NCI-H2029 treated with DMSO at 0.1 percent for 48 hours (cell line): Measurements from ENCODE around the gene MBP.

Source experiments
- DNase-seq: peaks from one replicate; lab custom pipeline; 2025; lab: John Stamatoyannopoulos, UW

MBP gene

GRCh38 chr18:77151033-77151771 lies 18.6 kb upstream of the MBP start:
- no peak for DNase-seq

DNA sequence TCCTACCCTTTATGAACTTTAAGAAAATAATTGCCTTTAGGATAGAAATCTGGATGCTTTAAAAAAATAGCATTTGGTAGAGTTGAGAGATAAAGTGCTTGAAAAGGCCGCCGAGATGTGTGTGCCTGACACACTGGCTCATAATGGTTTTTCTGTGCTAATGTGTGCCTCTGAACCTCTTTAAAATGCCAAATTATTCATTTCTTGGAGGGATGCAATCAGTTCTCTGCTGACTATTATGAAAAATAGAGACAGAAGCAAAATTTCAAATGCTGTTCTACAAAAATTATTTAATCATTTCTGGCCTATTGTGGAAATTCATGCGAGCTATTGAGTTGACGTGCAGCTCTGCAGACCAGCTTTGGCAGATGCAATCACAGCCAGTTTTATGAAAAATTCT lies 18.0 kb upstream of the MBP start:
- DNase-seq: no peak

DNA sequence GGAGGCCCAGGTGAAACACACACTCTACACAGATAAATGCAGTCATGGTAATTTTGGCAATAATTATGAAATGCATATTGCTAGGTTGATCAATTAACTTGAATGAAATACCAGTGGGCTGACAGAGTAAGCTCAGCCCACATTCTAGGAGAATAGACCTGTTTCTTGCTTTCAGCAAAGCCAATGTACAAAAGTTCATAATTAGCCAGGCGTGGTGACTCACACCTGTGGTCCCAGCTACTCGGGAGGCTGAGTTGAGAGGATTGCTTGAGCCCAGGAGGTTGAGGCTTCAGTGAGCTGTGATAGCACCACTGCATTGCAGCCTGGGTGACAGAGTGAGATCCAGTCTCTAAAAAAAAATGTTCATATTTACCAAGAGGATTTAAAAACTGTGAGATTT lies 15.7 kb upstream of the MBP start:
- DNase-seq: no peak

- no peak for DNase-seq
Measured at GRCh38 chr18:77147418-77147852, 14.9 kb upstream of the MBP start.

DNA sequence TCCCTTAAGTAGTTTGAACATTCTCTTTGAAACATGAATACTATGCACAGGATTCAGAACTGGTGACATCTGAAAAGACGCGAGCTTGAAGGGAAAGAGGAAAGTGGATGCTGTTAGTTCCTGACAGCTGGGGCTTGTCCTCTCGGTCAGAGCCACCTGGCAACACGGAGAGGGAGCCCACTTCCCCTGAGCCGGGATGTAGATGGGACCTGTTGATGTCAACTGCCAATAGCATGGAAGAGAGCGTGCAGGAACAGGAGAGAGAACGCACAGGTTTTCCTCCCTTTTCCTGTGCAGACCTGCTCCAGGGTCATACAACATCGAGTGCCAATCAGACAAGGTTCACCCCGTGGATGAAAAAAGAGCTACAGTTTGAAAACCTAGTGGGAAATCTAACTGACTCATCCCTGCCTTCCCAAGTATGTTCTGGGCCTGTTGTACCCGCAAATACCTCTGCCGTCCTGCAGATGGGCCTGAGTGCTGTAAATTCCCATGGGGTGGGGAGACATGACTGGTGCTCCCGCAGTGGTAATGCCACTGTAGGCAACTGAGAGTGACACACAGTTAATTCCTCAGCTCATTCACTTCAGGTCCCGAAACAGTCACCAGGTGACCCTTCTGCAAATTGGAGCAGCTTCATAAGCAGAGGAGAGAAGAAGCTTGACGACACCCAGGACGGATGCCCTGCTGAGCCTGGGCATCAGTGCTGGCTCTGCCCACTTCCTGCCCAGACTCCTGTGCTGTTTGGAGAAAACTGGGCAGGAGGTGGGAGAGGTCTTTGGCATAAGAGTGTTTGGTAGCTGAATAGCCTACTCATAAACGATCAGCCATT lies 13.9 kb upstream of the MBP start:
- DNase-seq: no peak

GRCh38 chr18:77145364-77145901 lies 12.8 kb upstream of the MBP start:
- no peak for DNase-seq

DNA sequence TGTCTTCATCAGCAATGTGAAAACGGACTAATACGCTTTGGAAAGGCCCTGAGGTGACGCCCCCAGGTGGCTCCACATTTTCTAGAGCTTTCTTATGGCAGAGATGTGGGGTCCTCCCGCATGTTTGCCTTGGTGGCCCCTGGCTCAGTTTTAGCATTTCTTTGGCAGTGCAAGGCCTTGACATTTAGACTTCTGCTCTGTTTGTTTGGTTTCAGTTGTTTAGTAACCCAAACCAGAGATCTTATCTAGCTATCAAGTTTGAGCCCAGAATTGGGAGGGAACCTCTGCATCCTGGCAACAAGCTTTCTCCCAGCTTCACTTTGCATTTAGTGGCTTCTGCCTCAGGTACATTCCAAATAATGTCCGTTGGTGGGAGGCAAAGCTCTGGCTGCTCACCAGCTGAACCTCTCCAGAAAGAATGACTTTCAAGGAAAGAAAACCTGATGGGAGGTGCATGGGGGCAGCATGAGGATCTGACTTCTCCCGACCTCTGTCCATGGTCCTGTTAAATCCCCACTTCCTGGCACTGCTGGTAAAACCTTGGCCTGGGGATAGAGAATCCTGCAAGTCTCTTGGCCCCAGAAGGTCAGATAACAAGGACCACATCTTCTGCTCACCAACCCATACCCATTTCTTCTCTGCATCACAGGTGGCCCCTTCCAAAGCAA lies 12.0 kb upstream of the MBP start:
- no peak for DNase-seq

DNA sequence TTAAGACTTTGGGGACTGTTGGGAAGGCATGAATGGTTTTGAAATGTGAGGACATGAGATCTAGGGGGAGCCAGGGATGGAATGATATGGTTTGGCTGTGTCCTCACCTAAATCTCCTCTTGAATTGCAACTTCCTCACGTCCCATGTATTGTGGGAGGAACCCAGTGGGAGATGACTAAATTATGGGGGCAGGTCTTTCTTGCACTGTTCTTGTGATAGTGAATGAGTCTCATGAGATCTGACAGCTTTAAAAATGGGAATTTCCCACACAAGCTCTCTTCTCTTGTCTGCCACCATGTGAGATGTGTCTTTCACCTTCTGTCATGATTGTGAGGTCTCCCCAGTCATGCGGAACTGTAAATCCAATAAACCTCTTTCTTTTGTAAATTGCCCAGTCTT lies 11.5 kb upstream of the MBP start:
- DNase-seq: no peak

- no peak for DNase-seq
Measured at GRCh38 chr18:77143196-77143595, 10.6 kb upstream of the MBP start.

- no peak for DNase-seq
Measured at GRCh38 chr18:77141401-77142118, 9.0 kb upstream of the MBP start.

DNA sequence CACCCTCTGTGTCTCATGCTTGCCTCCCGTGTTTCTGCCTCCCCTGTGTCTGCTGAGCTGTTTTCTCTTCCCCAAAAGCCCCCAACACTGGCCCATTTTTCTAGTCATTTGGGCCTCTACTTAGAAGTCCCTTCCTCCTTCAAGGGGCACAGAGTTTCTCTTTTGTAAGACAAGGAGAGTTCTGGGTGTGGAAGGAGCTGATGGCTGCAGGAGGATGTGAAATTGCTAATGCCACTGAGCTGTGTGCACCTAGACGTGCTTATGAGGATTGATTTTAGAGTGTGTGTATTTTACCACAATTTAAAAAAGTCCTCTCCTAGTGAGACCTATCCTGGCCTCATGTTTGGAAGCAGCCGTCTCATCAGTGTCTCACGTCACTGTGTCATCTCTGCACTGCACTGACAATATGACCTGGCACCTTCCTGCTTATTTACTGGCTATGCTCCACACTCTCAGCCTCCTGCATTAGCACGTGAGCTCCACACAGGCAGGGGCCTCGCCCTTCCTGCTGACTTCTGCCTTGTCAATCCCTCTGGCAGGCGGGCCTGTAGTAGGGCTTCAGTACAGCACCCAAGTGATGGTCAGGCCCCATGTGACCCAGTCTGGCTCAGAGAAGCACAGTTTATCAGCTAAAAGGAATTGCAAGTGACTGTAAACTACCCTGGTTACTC lies 8.0 kb upstream of the MBP start:
- DNase-seq: no peak

DNA sequence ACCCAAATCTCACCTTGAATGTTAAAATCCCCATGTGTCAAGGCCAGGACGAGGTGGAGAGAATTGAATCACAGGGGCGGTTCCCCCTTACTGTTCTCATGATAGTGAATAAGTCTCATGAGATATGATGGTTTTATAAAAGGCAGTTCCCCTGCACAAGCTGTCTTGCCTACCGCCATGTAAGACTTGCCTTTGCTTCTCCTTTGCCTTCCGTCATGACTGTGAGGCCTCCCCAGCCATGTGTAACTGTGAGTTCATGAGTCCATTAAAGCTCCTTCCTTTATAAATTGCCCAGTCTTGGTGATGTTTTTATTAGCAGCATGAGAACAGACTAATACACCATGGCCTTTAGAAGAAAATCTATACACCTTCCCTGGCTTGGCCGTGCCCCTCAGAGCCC lies 7.4 kb upstream of the MBP start:
- DNase-seq: no peak

DNA sequence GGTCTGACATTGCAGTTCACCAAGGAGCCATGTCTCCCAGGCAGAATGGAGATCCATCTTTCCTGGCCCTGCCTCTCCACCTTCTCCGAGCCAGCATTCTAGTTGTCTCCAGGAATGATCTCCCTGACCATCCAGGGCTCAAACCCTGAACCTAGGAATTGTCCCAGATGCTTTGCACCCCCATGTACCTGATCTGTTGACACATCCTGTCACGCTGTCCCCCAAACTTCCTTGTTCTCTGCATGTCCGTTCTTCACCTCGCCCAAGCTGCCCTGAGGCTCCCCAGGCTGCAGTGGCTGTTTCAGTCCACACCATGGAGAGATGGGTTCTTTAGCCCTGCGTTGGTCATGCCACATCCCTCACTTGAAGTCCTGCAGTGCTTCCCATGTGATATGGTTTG lies 7.0 kb upstream of the MBP start:
- DNase-seq: no peak

DNA sequence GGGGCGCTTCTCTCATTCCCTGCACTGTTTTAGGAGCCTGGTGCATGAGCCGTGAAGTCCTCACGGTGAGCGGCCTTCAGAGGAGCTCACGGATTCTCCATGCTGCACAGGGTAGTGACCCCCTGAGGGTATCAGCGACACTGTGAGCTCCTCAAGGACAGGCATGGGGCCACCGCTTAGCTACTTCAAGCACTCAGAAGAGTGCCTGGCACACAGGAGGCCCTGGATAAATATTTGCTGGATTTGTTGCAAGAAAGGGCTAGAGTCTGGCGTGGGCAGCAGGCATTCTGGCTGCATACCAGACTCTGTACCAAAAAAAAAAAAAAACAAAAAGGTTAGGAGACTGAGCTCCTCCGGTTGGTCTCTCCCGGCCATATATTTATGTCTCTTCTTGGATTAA lies 5.7 kb upstream of the MBP start:
- DNase-seq: no peak

DNA sequence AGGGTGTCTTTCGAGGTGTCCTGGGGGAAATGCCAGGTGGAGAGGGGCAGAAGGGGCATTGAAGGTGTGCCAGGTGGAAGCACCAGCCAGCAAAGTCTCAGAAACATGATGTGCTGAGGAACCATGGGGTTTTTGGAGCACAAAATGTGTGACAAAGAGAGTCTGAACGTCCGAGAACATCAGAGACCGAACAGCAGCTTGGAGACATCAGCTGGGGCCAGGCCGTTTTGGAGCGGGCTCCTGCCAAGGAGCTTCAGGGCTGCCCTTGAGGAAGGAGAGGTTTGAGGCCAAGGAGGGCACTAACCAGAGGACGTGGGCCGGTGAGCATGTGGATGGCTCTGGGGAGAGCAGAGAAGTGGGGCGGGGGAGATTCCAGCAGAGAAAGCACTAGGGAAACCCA lies 5.3 kb upstream of the MBP start:
- DNase-seq: no peak

DNA sequence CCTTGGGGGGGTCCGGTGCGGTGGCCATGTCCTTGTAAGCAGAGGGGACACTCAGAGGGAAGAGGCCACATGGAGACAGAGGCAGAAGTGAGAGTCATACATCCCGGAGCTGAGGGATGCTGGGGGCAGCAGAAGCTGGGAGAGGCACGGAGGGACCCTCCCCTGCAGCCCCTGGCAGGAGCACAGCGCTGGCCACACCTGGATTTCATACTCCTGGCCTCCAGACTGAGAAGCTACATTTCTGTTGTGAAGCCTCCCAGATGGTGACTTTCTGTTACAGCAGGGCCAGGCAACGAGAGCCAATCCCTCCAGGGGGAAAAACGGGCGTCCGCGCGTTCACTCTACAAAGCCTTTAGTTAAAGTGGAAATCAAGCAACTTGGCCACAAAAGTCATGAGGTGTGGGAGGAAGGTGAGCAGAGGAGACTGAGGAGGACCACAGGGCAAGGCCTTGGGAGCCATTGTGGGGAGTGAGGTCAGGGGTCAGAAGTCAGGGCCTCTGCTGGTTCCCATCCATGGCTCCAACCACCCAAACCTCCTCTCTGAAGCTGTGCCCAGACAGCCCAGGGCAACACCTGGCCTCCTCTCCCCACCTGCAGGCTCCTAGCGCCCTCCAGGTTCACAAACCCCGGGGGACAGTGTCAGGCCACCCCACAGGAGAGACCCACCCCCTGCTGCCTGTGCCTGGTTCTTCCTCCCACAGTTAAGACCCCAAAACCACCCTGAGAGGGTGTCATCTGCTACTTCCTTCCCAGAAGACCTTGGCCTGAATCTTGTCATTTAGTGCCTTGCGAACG lies 4.5 kb upstream of the MBP start:
- no peak for DNase-seq

- DNase-seq: no peak
Measured at GRCh38 chr18:77136076-77136718, 3.6 kb upstream of the MBP start.

DNA sequence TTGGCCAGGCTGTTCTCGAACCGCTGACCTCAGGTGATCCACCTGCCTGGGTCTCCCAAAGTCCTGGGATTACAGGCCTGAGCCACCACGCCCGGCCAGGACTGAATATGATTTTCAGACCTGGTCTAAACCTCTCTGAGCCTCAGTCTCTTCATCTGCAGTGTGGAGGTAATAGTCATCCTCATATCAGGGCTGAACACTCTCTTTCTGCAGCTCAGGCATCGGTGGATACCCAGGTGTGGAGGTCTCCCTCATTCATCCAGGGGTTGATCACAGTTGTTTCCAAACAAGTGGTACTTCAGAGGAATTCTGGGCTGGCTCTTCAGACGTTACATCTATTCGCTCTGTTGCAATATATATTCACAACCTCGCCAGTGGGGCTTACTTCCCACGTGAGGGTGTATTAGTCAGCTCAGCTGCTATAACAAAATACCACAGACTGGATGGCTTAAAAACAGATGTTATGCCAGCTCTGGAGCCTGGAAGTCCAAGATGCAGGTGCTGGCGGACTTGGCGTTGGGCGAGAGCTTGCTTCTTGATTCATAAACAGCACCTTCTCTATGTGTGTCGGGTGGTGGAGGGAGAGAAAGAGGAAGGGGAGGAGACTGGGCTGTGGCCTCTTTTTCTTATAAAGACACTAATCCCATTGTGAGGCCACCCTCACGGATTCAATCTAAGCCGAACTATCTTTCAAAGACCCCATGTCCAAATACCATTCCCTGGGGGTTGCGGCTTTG lies 2.9 kb upstream of the MBP start:
- no peak for DNase-seq

DNA sequence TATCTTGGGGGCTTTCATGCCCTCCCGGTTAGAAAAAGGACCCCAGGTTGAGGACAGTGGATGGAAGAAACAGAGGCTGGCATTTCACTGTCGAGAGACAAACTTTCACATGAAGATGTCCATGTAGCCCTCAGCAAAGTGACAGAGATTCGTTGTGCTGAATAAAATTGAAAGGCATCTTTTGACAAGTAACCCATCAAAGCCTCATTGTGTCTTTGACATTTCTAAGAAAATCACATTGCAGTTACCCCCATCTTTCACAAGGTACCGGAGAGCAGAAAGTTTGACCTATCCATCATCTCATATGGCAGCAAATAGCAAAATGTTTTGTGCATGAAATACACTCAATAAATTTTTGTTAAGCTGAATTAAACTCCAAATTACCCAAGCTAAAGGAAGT lies 2.0 kb upstream of the MBP start:
- no peak for DNase-seq
